SK-N-SH treated with all-trans-retinoic acid at 6 μM for 48 hours (cell line): Measurements from ENCODE around the gene PCDH15.

Source experiments
- ATAC-seq: fragments of 200-7000 bp; cut with Tn5 transposase; 3 replicates; pipeline ENCODE4 v1.9.1; 2020; ENCODE audit warnings: mild to moderate bottlenecking, moderate library complexity
- BACH2 ChIP-seq: fragments of 250-450 bp; sonication (Bioruptor Pico); IDR thresholded peaks from 2 replicates; pipeline ENCODE4 v1.9.0; 2021; ENCODE audit warnings: mild to moderate bottlenecking, borderline replicate concordance
- CREB5 ChIP-seq: fragments of 250-450 bp; sonication (Bioruptor Pico); IDR thresholded peaks from 2 replicates; pipeline ENCODE4 v1.5.1; 2020; ENCODE audit warnings: low read depth, mild to moderate bottlenecking, moderate library complexity
- CSRNP3 ChIP-seq: fragments of 250-450 bp; sonication (Bioruptor Pico); IDR thresholded peaks from 2 replicates; pipeline ENCODE4 v1.5.1; 2021; ENCODE audit warnings: mild to moderate bottlenecking, moderate library complexity
- ESRRG ChIP-seq: fragments of 250-450 bp; sonication (Bioruptor Pico); IDR thresholded peaks from 2 replicates; pipeline ENCODE4 v1.6.1; 2021; ENCODE audit warnings: mild to moderate bottlenecking
- ISL1 ChIP-seq: fragments of 250-450 bp; sonication (Bioruptor Pico); IDR thresholded peaks from 2 replicates; pipeline ENCODE4 v2.1.2; 2022; ENCODE audit warnings: mild to moderate bottlenecking, moderate library complexity
- OSR1 ChIP-seq: fragments of 250-450 bp; sonication (Bioruptor Pico); IDR thresholded peaks from 2 replicates; pipeline ENCODE4 v1.8.0; 2022; ENCODE audit warnings: moderate library complexity, mild to moderate bottlenecking, inconsistent platforms
- PPARA ChIP-seq: fragments of 250-450 bp; sonication (Bioruptor Pico); IDR thresholded peaks from 2 replicates; pipeline ENCODE4 v1.5.0; 2020; ENCODE audit warnings: mild to moderate bottlenecking, borderline replicate concordance
- RARB ChIP-seq: fragments of 250-450 bp; sonication (Bioruptor Pico); IDR thresholded peaks from 2 replicates; pipeline ENCODE4 v1.8.0; 2021; ENCODE audit warnings: mild to moderate bottlenecking, moderate library complexity
- TCF4 ChIP-seq: fragments of 250-450 bp; sonication (Bioruptor Pico); IDR thresholded peaks from 2 replicates; pipeline ENCODE4 v1.8.0; 2021; ENCODE audit warnings: mild to moderate bottlenecking, moderate library complexity, borderline replicate concordance
- TOX ChIP-seq: fragments of 250-450 bp; sonication (Bioruptor Pico); IDR thresholded peaks from 2 replicates; pipeline ENCODE4 v1.8.0; 2021; ENCODE audit warnings: mild to moderate bottlenecking, moderate library complexity, borderline replicate concordance
- TSHZ2 ChIP-seq: fragments of 250-450 bp; sonication (Bioruptor Pico); IDR thresholded peaks from 2 replicates; pipeline ENCODE4 v1.5.0; 2020; ENCODE audit warnings: mild to moderate bottlenecking, moderate library complexity
- ZC3H10 ChIP-seq: fragments of 250-450 bp; sonication (Bioruptor Pico); IDR thresholded peaks from 2 replicates; pipeline ENCODE4 v1.5.1; 2021; ENCODE audit warnings: mild to moderate bottlenecking, moderate library complexity
- ZFP3 ChIP-seq: fragments of 250-450 bp; sonication (Bioruptor Pico); IDR thresholded peaks from 2 replicates; pipeline ENCODE4 v1.5.0; 2020; ENCODE audit warnings: mild to moderate bottlenecking, moderate library complexity
- ZFP30 ChIP-seq: fragments of 450-650 bp; formaldehyde crosslinking; IDR thresholded peaks from 2 replicates; pipeline ENCODE4 v1.5.0; 2022; ENCODE audit warnings: mild to moderate bottlenecking, moderate library complexity
- ZNF565 ChIP-seq: fragments of 450-650 bp; formaldehyde crosslinking; conservative IDR thresholded peaks from 2 replicates; pipeline ENCODE4 v1.5.0; 2020; ENCODE audit warnings: low read depth, mild to moderate bottlenecking, moderate library complexity
- ZNF70 ChIP-seq: fragments of 450-650 bp; formaldehyde crosslinking; IDR thresholded peaks from 2 replicates; pipeline ENCODE4 v1.5.0; 2020; ENCODE audit warnings: mild to moderate bottlenecking, moderate library complexity
- ZNF8 ChIP-seq: fragments of 450-650 bp; formaldehyde crosslinking; IDR thresholded peaks from 2 replicates; pipeline ENCODE4 v1.5.0; 2020; ENCODE audit warnings: mild to moderate bottlenecking, moderate library complexity
- TF ChIP-seq, protein P1 (sequence below): fragments of 250-450 bp; sonication (Bioruptor Pico); IDR thresholded peaks from 2 replicates; pipeline ENCODE4 v1.8.0; 2020; ENCODE audit warnings: mild to moderate bottlenecking, moderate library complexity, borderline replicate concordance

The PCDH15 gene

DNA sequence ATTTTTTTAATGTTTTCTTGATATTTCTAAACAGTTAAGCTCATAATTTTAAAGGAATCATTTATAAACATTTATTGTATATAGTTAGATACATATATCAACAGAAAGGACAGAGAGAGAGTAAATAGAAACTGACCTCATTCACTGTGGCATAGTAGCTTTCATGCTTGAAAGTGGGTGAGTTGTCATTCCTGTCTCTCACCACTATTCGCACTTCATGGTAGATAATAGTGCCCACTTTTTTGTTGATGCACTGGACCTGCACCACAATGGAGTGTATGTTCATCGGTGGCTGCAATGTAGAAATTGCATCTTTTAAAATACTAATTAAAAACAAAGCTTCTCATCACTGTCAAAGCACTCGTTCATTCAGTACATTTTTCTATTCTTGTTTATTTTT, 432.0 kb downstream of the PCDH15 start:
- no peak for TF ChIP-seq ZC3H10 (CRISPR knock-in tag)
- no peak for TF ChIP-seq ISL1
- no peak for TF ChIP-seq ZNF8 (CRISPR knock-in tag)
- no peak for TF ChIP-seq ESRRG
- no peak for TF ChIP-seq RARB (CRISPR knock-in tag)
- TF ChIP-seq, protein P1, sequence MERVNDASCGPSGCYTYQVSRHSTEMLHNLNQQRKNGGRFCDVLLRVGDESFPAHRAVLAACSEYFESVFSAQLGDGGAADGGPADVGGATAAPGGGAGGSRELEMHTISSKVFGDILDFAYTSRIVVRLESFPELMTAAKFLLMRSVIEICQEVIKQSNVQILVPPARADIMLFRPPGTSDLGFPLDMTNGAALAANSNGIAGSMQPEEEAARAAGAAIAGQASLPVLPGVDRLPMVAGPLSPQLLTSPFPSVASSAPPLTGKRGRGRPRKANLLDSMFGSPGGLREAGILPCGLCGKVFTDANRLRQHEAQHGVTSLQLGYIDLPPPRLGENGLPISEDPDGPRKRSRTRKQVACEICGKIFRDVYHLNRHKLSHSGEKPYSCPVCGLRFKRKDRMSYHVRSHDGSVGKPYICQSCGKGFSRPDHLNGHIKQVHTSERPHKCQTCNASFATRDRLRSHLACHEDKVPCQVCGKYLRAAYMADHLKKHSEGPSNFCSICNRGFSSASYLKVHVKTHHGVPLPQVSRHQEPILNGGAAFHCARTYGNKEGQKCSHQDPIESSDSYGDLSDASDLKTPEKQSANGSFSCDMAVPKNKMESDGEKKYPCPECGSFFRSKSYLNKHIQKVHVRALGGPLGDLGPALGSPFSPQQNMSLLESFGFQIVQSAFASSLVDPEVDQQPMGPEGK (CRISPR knock-in tag), result no peak
- no peak for TF ChIP-seq ZFP3 (CRISPR knock-in tag)
- no peak for TF ChIP-seq ZNF70 (CRISPR knock-in tag)
- no peak for TF ChIP-seq CSRNP3 (CRISPR knock-in tag)
- no peak for TF ChIP-seq CREB5 (CRISPR knock-in tag)
- no peak for TF ChIP-seq PPARA (CRISPR knock-in tag)
- TF ChIP-seq ZFP30 (CRISPR knock-in tag), result no peak
- no peak for TF ChIP-seq BACH2 (CRISPR knock-in tag)
- no peak for TF ChIP-seq OSR1 (CRISPR knock-in tag)
- ATAC-seq, result no peak

DNA sequence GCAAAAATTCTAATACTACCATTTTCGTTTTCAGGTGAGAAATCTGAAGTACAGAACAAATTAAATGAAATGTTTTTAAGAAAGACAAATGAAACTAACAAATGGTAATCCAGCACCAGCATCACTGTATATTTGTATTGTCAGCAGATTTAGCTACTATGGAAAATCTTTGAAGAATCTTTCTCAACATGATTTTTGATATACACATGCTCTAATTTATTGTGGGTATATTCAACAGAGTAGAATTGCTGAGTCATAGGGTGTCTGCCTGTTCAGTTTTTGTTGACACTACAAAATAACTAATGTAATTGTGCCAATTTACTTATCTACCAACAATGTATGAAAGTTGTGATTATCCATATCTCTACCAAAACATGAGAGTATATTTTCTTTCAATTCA, 437.6 kb downstream of the PCDH15 start:
- no peak for ATAC-seq
- peak; percentile 74; the same call in 1 of the 2 replicates for TF ChIP-seq BACH2 (CRISPR knock-in tag)
- no peak for TF ChIP-seq CREB5 (CRISPR knock-in tag)
- TF ChIP-seq, all 23 proteins: peak for 1

GRCh38 chr10:54342058-54342457, 459.0 kb downstream of the PCDH15 start:
- TF ChIP-seq ZNF565 (CRISPR knock-in tag) (no peak), ZNF70 (CRISPR knock-in tag) (no peak), RARB (CRISPR knock-in tag) (no peak)
- TF ChIP-seq, all 23 proteins: peak for 0
- ATAC-seq, result no peak

DNA sequence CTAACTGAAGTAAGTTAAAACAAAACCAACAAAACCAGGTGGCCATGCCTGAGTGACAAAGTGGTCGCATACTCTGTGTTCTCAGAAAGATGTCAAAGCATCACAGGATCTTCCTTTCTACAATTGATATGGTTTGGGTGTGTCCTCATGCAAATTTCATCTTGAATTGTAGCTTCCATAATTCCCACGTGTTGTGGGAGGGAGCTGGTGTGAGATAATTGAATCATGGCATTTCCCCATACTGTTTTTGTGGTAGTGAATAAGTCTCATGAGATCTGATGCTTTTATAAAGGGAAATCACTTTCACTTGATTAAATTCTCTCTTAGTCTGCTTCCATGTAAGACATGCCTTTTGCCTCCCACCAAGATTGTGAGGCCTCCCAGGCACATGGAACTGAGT, 465.7 kb downstream of the PCDH15 start:
- no peak for TF ChIP-seq TCF4 (CRISPR knock-in tag)
- no peak for TF ChIP-seq CSRNP3 (CRISPR knock-in tag)
- no peak for TF ChIP-seq ZNF565 (CRISPR knock-in tag)
- no peak for ATAC-seq

GRCh38 chr10:54319341-54319740, 481.7 kb downstream of the PCDH15 start:
- ATAC-seq, result no peak
- TF ChIP-seq CSRNP3 (CRISPR knock-in tag), result no peak
- no peak for TF ChIP-seq ISL1
- TF ChIP-seq, protein P1 (CRISPR knock-in tag), result no peak
- no peak for TF ChIP-seq OSR1 (CRISPR knock-in tag)
- no peak for TF ChIP-seq TSHZ2 (CRISPR knock-in tag)
- TF ChIP-seq TOX (CRISPR knock-in tag), result no peak
- TF ChIP-seq CREB5 (CRISPR knock-in tag), result no peak
- TF ChIP-seq PPARA (CRISPR knock-in tag), result no peak
